Stimulated activated CD4-positive, alpha-beta T cell treated with anti-CD3 and anti-CD28 coated beads, Interleukin-2, amount 100 ng/mL, for 24 hours (primary cell): Measurements from ENCODE around the gene ZFP3.
"Not testable (repeated sequence)": the region's sequence is repeated elsewhere in the genome, so short reads cannot be mapped to it uniquely, and the experiment has no call there.

Experiments used
- DNase-seq, 2 donors: peaks; one replicate each; pipeline ENCODE4 v3.0.0-alpha.2; 2020

Gene ZFP3

GRCh38 chr17:5126719-5127488 is 48.6 kb downstream of the ZFP3 start:
- DNase-seq, result peak in 1 of 2 donors; percentile 12

- DNase-seq, result peak in 1 of 2 donors; percentile 11
Observed at GRCh38 chr17:5127910-5128309, 49.6 kb downstream of the ZFP3 start.

- DNase-seq, result peak in 1 of 2 donors; percentile 8
Observed at GRCh38 chr17:5128387-5128786, 50.1 kb downstream of the ZFP3 start.

- DNase-seq, result no peak
Observed at GRCh38 chr17:5128905-5129535, 50.8 kb downstream of the ZFP3 start.

DNA sequence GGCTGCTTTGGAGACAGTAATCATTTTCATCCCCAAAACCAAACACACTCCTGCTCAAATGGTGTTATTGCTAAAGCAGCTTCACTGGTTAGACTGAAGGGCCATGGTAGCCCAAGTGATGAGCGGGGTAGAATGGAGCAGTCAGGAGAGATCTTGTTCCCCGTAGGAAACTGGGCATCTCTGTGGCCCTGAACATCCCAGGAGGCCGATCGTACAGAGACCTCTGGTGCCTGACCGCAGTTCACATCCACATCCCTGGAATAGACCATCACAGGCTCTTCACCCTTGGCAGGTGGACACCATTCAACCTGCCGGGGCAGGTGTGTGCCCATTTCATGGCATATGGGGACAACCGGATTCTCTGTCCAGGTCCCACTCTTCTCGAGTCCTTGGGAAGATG is 51.5 kb downstream of the ZFP3 start:
- not testable (repeated sequence) for DNase-seq

DNA sequence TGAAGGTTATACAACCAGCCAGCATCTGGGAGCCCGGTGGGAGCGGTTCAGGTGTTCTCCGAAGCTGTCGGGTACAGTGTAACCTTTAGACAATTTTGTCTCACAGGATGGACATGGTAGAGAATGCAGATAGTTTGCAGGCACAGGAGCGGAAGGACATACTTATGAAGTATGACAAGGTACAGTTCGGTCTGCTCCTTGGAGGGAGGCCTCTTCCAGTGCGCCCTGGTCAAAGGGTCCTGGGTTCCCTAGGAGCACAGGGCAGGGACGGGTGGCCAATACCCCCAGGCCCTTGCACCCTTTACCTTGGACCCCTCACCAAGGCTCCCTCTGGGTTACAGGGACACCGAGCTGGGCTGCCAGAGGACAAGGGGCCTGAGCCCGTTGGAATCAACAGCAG is 52.0 kb downstream of the ZFP3 start:
- not testable (repeated sequence) for DNase-seq

DNA sequence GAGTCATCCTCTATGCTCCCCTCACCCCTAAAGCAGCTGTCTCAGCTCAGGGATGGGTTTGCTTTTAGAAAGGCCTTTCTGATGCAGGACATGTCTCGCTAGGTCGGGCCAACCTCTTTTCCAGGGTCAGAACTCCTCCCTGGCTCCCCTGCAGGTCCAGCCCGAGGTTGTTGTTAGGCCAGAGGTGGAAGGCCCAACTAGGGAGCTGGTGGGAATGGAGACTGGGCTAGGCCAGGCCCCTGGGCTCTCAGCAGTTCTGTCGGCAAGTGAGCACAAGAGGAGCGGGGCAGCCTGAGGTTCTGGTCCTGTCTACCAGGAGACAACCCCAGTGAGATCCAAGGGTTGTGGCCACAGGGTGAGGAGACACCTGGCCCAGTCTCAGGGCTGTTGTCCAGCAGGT is 52.4 kb downstream of the ZFP3 start:
- peak in 1 of 2 donors; percentile 9 for DNase-seq

- peak in 1 of 2 donors; percentile 11 for DNase-seq
Observed at GRCh38 chr17:5131146-5131715, 53.0 kb downstream of the ZFP3 start.

DNA sequence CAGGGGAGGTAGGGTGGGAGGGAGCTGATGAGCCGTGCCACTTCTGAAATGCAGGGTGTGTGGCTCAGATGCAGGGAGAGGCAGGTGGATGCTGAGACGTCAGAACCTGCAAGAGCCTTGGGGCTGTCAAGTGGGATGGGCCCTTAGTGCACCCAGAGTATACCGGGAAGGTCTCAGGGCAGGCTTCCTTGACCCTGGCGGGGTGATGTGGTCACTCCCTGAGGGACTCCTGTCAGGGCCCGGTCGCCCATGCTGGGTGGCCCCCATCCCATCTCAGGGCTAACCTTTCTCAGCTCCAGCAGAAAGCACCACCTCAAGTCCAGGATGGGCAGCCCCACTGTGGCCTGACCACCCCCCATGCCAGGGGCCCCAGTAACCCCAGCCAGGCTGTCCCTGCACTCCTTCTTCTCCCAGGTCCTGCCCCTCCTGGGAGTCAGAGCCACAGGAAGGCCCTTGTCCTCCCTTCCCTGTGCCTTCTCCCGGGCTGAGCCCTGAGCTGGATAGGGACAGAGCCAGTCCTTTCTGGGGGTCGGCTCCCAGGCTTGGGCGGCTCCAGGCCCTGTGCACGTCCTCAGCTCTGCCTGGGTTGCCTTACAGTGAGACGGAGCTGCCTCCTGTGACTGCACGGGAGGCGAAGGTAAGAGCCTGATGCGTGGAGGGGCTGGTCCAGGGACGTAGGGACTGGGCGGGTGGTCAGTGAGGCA is 53.7 kb downstream of the ZFP3 start:
- peak in 1 of 2 donors; percentile 13 for DNase-seq

DNA sequence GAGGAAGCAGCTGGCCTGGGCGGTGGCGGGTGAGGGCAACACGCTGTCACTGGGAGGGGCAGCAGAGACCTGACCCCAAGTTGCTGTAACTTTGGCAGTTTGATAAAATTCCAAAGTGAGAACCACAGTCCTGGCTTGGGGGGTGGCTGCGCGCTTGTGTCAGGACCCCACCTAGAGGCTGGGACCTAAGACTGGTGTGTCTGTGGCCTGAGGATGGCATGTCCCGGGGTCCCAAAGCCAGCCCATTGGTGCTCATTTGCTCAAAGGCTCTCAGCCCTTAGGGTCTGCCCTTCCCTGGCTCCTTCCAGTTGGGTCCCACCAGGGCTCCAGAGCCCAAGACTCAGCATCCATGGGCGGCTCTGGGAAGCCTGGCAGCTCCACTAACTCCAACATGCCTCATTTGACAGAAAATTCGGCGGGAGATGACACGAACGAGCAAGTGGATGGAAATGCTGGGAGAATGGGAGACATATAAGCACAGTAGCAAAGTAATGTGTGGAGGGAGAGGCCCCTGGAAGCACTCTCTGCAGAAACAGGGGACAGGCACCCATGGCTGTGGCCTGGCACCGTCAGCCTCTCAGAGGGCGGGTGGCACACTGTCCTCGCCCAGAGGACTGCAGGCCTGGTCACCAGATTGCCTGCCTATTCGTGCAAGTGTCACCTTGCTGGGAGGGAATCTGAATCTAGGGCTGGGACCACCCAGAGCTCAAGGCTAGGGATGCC is 54.4 kb downstream of the ZFP3 start:
- DNase-seq, result peak in 1 of 2 donors; percentile 12

- no peak for DNase-seq
Observed at GRCh38 chr17:5133311-5133710, 55.0 kb downstream of the ZFP3 start.

GRCh38 chr17:5133961-5134360 is 55.7 kb downstream of the ZFP3 start:
- not testable (repeated sequence) for DNase-seq

GRCh38 chr17:5134571-5134970 is 56.3 kb downstream of the ZFP3 start:
- DNase-seq, result not testable (repeated sequence)

DNA sequence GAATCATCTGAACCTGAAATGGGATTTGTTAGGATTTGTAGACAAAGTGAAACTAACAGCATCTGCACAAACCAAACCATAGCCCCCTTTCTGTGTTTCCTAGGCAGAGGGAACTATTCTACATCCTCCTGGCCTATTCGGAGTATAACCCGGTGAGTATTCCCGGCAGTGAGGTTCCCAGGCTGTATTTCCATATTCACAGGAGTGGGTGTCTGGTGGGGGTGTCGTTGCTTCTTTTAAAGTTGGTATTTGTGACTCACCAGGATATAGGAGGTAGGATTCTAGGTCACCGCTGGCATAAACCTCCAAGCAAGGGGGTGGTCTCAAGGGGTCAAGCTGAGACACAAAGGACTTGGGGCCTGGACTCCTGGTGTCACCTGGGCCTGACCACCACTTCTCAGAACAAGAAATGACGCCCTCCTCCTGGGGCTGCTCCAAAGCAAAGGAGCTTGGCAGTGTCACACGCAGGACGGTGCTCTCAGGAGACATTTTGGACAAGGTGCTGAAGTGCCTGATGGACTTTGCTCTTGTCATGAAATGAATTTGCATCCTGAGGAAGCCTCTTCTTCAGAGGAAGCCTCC is 57.0 kb downstream of the ZFP3 start:
- not testable (repeated sequence) for DNase-seq

DNA sequence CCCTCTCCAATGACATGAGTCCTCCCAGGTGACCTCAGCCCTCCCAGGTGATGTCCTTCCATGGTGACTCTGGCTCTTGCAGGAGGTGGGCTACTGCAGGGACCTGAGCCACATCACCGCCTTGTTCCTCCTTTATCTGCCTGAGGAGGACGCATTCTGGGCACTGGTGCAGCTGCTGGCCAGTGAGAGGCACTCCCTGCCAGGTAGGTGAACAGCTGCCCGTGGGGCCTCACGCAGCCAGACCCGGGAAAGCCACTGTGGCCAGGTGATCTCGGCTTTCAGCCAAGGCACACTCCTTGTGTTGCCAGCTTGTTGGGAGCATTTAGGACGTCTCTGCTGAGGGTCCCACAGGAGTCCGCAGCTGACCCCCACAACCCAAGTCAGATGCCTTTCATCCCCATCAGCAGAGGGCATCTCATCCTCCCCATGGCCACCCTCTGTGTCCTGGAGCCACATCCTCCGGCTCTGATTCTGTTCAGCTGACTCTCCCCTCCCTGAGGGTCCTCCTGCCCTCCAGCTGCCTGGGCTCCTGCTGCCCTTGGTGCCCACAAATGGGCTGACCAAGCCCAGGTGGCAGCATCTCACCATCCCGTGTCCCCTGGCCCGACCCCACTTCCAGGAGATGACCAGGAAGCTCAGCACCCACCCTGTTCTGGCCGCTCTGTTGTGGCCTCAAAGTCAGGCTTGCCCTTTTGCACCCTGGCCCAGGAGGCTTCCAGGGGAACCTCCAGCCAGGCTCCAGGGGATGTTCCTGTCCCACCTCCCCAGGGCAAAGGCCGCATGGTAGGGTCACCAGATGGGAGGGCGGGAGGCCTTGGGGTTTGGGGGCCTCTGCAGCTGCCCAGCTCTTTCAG is 57.7 kb downstream of the ZFP3 start:
- no peak for DNase-seq

DNA sequence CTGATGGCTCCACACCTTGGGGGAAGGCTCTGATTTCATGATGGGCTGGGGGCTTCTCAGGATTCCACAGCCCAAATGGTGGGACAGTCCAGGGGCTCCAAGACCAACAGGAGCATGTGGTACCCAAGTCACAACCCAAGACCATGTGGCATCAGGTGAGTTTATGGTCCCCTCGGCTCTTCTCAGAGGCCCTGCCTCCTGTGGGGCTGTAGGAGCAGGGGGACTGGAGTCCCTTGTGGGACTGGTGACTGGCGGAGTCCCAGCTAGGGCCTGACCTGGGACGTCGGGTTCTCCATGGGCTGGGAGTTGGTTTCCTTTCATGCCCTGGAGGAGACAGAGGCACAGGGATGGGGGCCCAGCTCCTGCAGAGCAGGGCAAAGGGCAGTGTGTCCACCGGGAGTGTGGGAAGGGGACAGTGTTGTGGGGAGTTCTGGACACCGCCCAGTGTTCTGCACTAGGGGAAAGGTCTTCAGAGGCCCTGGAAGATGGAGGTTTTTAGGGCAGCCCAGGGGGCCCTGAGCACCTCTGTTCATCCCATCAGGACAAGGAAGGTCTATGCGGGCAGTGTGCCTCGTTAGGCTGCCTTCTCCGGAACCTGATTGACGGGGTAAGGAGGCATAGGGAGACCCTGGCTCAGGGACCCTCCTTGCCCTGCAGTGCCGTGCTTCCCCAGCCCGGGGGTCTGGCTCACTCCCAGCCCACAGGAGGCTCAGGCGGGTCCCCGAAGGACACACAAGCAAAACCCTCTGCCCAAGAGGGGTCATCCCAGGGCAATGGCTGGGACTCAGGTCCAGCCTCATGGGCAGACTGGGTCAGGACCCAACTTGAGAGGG is 58.5 kb downstream of the ZFP3 start:
- DNase-seq, result not testable (repeated sequence)

GRCh38 chr17:5137511-5138197 is 59.4 kb downstream of the ZFP3 start:
- DNase-seq, result not testable (repeated sequence)

DNA sequence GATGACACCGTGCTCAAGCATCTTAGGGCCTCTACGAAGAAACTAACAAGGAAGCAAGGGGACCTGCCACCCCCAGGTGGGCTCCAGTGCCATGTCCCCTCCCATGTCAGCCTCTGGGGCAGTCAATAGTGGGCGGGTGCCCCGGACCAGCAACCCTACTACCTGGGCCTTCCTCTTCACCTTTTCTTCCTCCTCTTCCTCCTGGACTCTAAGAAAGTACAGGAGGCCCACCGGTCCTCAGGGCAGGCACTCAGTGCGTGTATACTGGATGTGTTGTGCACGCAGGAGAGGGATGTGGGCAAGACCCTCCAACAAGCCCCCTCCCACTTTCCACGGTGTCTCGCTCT is 59.9 kb downstream of the ZFP3 start:
- not testable (repeated sequence) for DNase-seq

DNA sequence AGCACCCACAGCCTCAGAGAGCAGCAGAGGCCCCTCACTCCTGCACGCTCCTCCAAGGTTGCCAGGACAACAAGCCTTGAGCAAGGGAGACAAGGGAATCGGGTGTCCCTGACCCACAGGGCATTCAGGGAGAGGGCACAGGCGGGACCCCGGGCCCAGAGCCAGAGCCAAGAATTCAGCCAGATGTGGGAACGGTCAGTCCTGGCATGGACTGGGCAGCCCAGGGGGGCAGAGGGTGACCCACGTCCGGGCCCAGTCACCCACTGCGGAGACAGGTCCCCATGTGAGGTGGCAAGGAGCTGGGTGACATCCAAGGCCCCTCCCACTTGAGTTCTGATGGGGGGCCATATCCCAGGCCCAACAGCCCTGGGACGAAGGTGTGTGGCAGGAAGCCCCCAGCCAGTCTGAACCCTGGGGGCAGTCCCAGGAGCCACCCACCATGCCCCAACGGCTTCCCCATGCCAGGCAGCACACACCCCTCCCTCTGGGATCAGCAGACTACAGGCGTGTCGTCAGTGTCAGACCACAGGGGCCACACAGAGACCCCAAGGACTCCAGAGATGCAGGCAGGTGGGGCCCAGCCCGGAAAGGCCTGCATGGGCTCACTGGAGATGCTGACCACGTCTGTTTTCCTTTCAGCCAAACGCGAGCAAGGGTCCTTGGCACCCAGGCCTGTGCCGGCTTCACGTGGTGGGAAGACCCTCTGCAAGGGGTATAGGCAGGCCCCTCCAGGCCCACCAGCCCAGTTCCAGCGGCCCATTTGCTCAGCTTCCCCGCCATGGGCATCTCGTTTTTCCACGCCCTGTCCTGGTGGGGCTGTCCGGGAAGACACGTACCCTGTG is 60.6 kb downstream of the ZFP3 start:
- DNase-seq, result no peak
